Measurements from ENCODE around the gene CD86. TPM values are rescaled to one million over a fixed set of nuclear protein-coding genes. Genes with fewer than 3 reads are reported as not detected.

Gene CD86
- total RNA-seq, 1 experiment from 2014 or later = not detected

DNA sequence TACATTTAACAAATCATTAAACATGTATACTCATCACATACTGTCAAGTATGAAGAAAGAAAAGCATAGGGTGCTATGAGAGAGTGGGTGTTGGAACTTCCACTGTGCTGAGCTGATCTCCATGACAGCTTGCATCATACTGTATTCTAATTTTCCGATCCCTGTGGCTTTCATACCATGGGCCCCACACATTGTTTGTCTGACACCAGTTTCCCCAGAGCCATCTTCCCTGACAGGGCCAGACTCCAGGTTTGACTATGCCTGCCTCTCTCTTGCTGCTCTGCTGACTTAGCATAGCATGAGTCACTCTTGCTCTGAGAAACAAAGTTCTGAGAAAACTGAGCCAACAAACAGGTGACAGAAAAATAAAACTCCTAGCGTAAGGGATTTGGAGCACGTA lies 91.3 kb downstream of the CD86 start:
- Histone ChIP-seq H3K79me2 (ENCODE audit: insufficient read depth, low read length) (no peaks in the 10 kb centered on the region), H3K4me1 (ENCODE audit: control insufficient read depth in 1 of 2, insufficient read depth in 2 of 2, low read length in 2 of 2) (no peaks in the 10 kb centered on the region), H3K4me2 (ENCODE audit: low read length) (no peak overlapping the region), H3K9me2 (ENCODE audit: insufficient read depth) (no peaks in the 10 kb centered on the region), H2AFZ (ENCODE audit: low read depth, low read length, poor library complexity, severe bottlenecking) (no peak overlapping the region), H3K9me3 (ENCODE audit: control insufficient read depth in 1 of 2, insufficient read depth in 1 of 2, low read depth in 1 of 2, low read length in 2 of 2) (no peaks in the 10 kb centered on the region), H3K27me3 (ENCODE audit: insufficient read depth, low read length) (no peaks in the 10 kb centered on the region), H3K4me3 (replicated peaks in 1 of 2; ENCODE audit: low read depth in 1 of 2, low read length in 2 of 2) (no peak overlapping the region), H4K20me1 (ENCODE audit: insufficient read depth) (no peaks in the 10 kb centered on the region), H3K9ac (ENCODE audit: low read length) (no peak overlapping the region), H3K27ac (ENCODE audit: low read depth, low read length) (no peak overlapping the region), H3K36me3 (ENCODE audit: control insufficient read depth in 1 of 2, insufficient read depth in 2 of 2, low read length in 2 of 2) (no peaks in the 10 kb centered on the region)
- no TSS peak for BruUV-seq (replicated peaks)
- ChIA-PET CTCF (no interaction called here), POLR2A (no interaction called here), RAD21 (ENCODE audit: low non-redundant PET in 1 of 2, low total read pairs in 2 of 2, uncharacterized antibody in 2 of 2, unreplicated experiment in 2 of 2) (no interaction called here)
- no peak for DNase-seq (ENCODE audit: low read depth, low spot score)
- intact Hi-C loops (cut with micrococcal nuclease) = no loop called here
- ATAC-seq = no peak
- no peak for TF ChIP-seq EZH2 (IDR thresholded peaks at IDR 0.05)
- TF ChIP-seq FOSL1 (IDR thresholded peaks at IDR 0.05; ENCODE audit: low read depth) = no peak
- no peak for TF ChIP-seq CEBPB (IDR thresholded peaks at IDR 0.05; ENCODE audit: low read depth)
- no peak for TF ChIP-seq CBX3 (IDR thresholded peaks at IDR 0.05; ENCODE audit: low read depth)
- no peak for TF ChIP-seq SP1 (IDR thresholded peaks at IDR 0.05; ENCODE audit: low read depth)
- TF ChIP-seq, protein P1, sequence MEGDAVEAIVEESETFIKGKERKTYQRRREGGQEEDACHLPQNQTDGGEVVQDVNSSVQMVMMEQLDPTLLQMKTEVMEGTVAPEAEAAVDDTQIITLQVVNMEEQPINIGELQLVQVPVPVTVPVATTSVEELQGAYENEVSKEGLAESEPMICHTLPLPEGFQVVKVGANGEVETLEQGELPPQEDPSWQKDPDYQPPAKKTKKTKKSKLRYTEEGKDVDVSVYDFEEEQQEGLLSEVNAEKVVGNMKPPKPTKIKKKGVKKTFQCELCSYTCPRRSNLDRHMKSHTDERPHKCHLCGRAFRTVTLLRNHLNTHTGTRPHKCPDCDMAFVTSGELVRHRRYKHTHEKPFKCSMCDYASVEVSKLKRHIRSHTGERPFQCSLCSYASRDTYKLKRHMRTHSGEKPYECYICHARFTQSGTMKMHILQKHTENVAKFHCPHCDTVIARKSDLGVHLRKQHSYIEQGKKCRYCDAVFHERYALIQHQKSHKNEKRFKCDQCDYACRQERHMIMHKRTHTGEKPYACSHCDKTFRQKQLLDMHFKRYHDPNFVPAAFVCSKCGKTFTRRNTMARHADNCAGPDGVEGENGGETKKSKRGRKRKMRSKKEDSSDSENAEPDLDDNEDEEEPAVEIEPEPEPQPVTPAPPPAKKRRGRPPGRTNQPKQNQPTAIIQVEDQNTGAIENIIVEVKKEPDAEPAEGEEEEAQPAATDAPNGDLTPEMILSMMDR (IDR thresholded peaks at IDR 0.05 in 2 of 3, conservative IDR thresholded peaks at IDR 0.05 in 1 of 3; ENCODE audit: borderline replicate concordance in 1 of 3, insufficient read depth in 1 of 3, low read depth in 2 of 3, low read length in 2 of 3) = no peak
- TF ChIP-seq, protein P2, sequence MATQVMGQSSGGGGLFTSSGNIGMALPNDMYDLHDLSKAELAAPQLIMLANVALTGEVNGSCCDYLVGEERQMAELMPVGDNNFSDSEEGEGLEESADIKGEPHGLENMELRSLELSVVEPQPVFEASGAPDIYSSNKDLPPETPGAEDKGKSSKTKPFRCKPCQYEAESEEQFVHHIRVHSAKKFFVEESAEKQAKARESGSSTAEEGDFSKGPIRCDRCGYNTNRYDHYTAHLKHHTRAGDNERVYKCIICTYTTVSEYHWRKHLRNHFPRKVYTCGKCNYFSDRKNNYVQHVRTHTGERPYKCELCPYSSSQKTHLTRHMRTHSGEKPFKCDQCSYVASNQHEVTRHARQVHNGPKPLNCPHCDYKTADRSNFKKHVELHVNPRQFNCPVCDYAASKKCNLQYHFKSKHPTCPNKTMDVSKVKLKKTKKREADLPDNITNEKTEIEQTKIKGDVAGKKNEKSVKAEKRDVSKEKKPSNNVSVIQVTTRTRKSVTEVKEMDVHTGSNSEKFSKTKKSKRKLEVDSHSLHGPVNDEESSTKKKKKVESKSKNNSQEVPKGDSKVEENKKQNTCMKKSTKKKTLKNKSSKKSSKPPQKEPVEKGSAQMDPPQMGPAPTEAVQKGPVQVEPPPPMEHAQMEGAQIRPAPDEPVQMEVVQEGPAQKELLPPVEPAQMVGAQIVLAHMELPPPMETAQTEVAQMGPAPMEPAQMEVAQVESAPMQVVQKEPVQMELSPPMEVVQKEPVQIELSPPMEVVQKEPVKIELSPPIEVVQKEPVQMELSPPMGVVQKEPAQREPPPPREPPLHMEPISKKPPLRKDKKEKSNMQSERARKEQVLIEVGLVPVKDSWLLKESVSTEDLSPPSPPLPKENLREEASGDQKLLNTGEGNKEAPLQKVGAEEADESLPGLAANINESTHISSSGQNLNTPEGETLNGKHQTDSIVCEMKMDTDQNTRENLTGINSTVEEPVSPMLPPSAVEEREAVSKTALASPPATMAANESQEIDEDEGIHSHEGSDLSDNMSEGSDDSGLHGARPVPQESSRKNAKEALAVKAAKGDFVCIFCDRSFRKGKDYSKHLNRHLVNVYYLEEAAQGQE (IDR thresholded peaks at IDR 0.05; ENCODE audit: low read depth) = no peak
- TF ChIP-seq TCF7L2 (IDR thresholded peaks at IDR 0.05; ENCODE audit: borderline replicate concordance, extremely low read depth, insufficient read depth, insufficient read length) = no peak
- TF ChIP-seq ZNF274 (IDR thresholded peaks at IDR 0.05; ENCODE audit: low read depth, low read length) = no peak
- TF ChIP-seq ZFX (IDR thresholded peaks at IDR 0.05) = no peak
- TF ChIP-seq, protein P3, sequence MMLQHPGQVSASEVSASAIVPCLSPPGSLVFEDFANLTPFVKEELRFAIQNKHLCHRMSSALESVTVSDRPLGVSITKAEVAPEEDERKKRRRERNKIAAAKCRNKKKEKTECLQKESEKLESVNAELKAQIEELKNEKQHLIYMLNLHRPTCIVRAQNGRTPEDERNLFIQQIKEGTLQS (IDR thresholded peaks at IDR 0.05) = no peak
- no peak for TF ChIP-seq SRF (IDR thresholded peaks at IDR 0.05; ENCODE audit: low read depth)
- TF ChIP-seq JUND (IDR thresholded peaks at IDR 0.05) = no peak
- TF ChIP-seq POLR2A (IDR thresholded peaks at IDR 0.05; ENCODE audit: borderline replicate concordance, extremely low read depth, insufficient read depth, insufficient read length) = no peak
- TF ChIP-seq, protein P4, sequence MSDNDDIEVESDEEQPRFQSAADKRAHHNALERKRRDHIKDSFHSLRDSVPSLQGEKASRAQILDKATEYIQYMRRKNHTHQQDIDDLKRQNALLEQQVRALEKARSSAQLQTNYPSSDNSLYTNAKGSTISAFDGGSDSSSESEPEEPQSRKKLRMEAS (IDR thresholded peaks at IDR 0.05) = no peak
- TF ChIP-seq ELF1 (IDR thresholded peaks at IDR 0.05; ENCODE audit: borderline replicate concordance, low read depth) = no peak
- TF ChIP-seq YY1 (IDR thresholded peaks at IDR 0.05; ENCODE audit: extremely low read depth, insufficient replicate concordance, low read depth, low read length) = no peak
- no peak for TF ChIP-seq EGR1 (IDR thresholded peaks at IDR 0.05; ENCODE audit: low read depth)

All from HCT116 (cell line).